Mucosa of stomach (tissue), 1 donor: ENCODE measurements around the gene REG4.

Experiments
- H3K27me3 ChIP-seq: one replicate; pipeline ENCODE4 v1.7.0; 2013; ENCODE audit warnings: mild to moderate bottlenecking, low read length; ENCODE audit not compliant: control insufficient read depth, insufficient read depth
- H3K36me3 ChIP-seq: one replicate; pipeline ENCODE4 v1.7.0; 2013; ENCODE audit warnings: low read length; ENCODE audit not compliant: control insufficient read depth, insufficient read depth
- H3K4me1 ChIP-seq: one replicate; pipeline ENCODE4 v1.7.0; 2013; ENCODE audit warnings: mild to moderate bottlenecking, low read length; ENCODE audit not compliant: control insufficient read depth, insufficient read depth
- H3K4me3 ChIP-seq: one replicate; pipeline ENCODE4 v1.7.0; 2013; ENCODE audit warnings: low read length
- H3K9ac ChIP-seq: one replicate; pipeline ENCODE4 v1.7.0; 2013; ENCODE audit warnings: mild to moderate bottlenecking, low read length, moderate library complexity
- H3K9me3 ChIP-seq: one replicate; pipeline ENCODE4 v1.7.0; 2013; ENCODE audit warnings: mild to moderate bottlenecking, low read length, moderate library complexity; ENCODE audit not compliant: control insufficient read depth
- donor health status: Pancreatic carcinoma.

The REG4 gene

GRCh38 chr1:119747451-119747850 is 63.8 kb downstream of the REG4 start:
- no peak overlapping the region for H3K9ac ChIP-seq
- no peaks in the 10 kb centered on the region for H3K27me3 ChIP-seq
- no peak overlapping the region for H3K4me3 ChIP-seq
- no peaks in the 10 kb centered on the region for H3K36me3 ChIP-seq
- no peaks in the 10 kb centered on the region for H3K9me3 ChIP-seq
- H3K4me1 ChIP-seq, result peaks cover 14% of the 10 kb centered on the region

GRCh38 chr1:119745034-119745433 is 66.2 kb downstream of the REG4 start:
- Histone ChIP-seq H3K9ac (no peak overlapping the region), H3K36me3 (no peaks in the 10 kb centered on the region), H3K27me3 (no peaks in the 10 kb centered on the region), H3K4me3 (no peak overlapping the region), H3K9me3 (no peaks in the 10 kb centered on the region), H3K4me1 (peaks cover 14% of the 10 kb centered on the region)

GRCh38 chr1:119744598-119744942 is 66.7 kb downstream of the REG4 start:
- H3K4me1 ChIP-seq, result peaks cover 14% of the 10 kb centered on the region
- H3K27me3 ChIP-seq, result no peaks in the 10 kb centered on the region
- no peaks in the 10 kb centered on the region for H3K9me3 ChIP-seq
- H3K4me3 ChIP-seq, result no peak overlapping the region
- no peak overlapping the region for H3K9ac ChIP-seq
- H3K36me3 ChIP-seq, result no peaks in the 10 kb centered on the region
